ENCODE data around the gene SERPINB7.
A peak's percentile ranks its signal among the peaks of the same experiment; 100 is the strongest.
"Not testable (repeated sequence)": the region's sequence is repeated elsewhere in the genome, so short reads cannot be mapped to it uniquely, and the experiment has no call there.

Gene SERPINB7, protein sequence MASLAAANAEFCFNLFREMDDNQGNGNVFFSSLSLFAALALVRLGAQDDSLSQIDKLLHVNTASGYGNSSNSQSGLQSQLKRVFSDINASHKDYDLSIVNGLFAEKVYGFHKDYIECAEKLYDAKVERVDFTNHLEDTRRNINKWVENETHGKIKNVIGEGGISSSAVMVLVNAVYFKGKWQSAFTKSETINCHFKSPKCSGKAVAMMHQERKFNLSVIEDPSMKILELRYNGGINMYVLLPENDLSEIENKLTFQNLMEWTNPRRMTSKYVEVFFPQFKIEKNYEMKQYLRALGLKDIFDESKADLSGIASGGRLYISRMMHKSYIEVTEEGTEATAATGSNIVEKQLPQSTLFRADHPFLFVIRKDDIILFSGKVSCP

DNA sequence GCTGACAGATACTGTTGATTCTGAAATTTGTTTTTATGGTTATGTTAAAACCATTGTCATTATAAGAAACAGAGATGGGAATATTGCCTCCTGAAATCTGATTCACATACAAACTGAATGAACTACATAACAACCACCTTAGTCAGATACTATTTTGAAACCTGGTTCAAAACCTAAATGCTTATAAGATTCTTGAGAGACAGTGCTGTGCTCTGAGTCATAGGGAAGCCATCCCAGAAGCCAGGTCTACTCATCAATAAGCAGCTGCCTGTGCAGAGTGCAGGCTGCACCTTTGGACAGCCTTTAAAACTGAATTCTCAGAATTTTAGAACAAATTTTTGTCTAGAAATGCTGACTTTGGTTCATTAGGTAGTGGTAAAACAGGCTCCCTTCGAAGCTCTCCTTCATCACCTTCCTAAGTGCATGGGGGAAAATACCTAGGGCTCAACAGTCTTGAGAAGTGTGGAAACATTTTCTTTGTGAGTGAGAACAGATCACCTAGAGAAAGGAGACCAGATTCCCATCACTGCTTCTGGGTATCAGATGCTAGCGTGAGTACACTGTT is at the start of gene SERPINB7:
Gene SERPINB7, plus strand, starts transcription at position 253 of the 565 bp plus-strand sequence. CDS start 6,955 bp downstream, outside the sequence.
- DNase-seq = no peak

DNA sequence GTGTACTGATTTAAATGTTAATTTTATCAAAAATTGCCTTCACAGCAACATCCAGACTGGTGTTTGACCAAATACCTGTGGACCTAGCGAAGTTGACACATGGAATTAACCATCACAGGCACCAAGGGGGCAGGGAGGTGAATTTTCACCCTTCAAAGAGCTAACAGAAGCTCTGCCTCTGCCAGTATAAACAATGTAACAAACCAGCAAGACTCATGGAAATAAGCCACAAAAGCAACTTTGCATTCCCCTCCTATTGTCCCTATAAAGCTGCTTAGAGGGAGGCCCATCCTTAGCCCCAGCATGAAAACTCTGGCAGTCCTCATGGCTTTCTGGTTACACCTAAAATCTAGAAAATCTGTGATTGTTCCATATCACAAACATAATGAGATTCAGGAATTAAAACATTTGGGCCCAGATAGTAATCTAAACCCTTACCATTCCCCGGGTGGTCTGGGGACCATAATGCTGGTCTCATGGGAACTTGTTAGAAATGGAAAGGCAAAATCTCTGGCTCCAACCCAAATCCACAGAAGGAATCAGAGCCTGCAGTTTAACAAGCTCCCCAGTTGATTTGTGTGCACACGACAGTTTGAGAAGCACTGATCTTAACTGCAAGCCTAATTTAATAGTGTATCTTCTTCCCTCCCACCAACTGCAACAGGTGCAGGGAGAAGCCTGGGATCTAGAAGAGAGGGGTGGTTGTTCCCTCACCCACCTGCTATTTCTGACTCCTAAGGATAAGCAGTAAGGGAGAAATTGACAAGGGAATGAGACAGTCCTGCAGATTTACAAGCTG is 49.3 kb upstream of the SERPINB7 start:
- DNase-seq = no peak

DNA sequence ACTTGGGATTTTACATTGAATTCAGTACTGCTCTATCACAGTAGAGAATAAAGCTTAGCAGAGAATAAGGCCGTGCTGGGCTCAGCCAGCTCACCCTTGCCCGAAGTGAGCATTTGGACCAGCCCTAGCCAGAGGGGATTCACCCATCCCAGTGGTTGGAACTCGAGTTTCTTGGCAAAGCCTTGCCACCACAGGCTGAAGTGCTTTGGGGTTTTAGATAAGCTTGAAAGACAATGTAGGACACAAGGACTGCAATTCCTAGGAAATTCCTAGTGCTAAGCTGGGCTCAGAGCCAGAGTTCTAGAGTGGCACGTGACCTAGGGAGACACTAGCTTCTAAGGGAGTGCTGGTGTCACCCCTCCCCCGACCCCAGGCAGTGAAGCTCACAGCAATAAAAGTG is 44.4 kb upstream of the SERPINB7 start:
- no peak for DNase-seq

DNA sequence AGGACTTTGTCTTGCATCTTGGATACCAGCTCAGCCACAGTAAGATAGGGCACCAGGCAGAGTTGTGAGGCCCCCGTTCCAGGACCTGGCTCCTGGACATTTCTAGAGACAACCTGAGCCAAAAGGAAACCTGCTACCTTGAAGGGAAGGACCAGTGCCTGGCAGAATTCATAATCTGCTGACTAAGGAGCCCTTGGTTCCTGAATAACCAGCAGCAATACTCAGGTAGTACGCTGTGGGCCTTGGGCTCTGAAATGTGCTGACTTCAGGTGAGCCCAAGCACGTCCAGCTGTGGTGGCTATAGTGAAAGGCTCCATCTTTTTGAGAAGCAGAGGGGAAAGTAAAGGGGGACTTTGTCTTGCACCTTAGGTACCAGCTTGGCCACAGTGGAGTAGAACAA is 44.0 kb upstream of the SERPINB7 start:
- DNase-seq = no peak

DNA sequence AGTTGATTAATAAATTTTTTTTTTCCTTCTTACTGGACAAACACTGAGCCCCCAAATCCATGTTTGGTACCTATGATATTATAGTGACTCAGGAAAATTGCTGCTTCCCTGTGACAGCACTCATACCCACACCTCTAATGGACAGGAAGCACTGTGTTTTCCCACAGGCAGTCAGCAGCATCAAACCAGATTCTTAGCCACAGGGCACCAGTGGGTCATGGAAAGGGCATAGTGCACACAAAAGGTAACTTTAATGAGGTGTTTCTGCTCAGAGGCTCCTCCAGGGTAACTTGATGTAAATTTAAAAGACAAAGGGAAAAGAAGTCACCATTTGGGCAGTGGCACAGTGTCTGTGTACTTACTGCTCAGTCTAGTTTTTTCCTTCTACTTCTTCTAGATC is 38.3 kb upstream of the SERPINB7 start:
- no peak for DNase-seq

DNA sequence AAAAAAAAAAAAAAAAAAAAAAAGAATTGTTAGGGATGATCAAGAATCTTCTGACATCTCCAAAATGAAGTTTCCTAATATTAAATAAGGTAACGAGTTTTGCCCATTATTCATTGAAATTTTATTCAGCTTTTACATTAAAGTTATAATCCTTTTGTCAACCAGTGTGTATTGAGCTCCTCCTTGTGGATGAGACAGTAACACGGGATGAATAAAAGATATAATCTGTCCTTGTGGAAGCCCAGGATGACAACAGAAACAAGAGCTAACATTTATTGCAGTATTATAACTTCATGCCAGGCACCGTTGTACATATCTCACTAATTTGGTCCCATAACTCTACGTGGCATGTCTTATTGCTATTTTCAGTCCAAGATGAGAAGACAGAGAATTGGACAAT is 33.4 kb upstream of the SERPINB7 start:
- DNase-seq = no peak

DNA sequence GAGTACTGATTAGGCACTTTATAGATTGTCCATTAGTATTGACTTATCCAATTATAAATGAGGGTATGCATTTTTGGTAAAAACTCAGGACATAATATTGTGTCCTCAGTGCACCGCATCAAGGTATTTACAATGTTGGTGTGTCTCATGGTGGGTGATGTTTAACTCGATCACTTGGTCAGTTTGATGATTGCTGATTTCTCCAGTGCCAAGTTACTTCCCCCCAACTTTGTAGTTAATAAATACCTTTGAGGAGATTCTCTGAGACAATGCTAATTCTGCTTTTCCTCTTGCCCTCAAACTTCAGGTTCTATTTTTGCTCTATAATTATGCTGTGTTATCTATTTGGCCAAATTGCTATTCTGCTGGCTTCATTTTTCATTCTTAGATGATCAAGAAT is 28.2 kb upstream of the SERPINB7 start:
- no peak for DNase-seq

DNA sequence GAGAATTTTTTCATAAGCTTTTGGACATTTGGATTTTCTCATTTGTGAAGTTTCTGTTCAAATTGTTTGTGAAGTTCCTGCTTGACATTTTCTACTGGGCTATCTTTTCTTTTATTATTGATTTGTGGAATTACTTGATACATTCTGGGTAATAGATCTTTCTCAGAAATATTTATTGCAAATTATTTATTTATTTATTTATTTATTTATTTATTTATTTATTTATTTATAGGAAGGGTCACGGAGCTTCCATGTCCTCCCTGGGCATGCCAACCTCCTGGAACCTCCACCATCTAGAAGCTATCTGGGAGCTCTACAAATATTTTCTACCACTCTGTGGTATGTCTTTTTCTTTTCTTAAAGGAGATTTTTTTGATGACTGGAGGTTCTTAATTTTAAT is 25.7 kb upstream of the SERPINB7 start:
- no peak for DNase-seq

DNA sequence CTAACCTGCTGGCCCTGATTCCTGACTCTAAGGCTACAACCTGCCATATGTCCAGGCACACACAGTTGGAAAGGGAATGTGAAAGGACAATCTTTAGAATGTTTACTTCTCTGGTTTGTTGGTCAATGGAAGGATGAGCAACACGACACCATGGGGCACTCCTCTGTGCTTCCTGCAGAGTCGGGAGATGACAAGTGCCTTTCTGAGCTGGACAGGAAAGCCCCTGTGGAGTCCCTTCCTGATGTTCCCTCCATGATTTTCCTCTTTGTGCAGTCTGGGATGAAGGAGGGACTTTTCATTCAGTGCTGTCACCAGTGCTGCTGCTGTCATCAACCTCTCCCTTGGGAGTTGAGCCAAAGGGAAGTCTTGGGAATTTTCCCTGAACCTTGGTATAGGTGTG is 22.6 kb upstream of the SERPINB7 start:
- no peak for DNase-seq

DNA sequence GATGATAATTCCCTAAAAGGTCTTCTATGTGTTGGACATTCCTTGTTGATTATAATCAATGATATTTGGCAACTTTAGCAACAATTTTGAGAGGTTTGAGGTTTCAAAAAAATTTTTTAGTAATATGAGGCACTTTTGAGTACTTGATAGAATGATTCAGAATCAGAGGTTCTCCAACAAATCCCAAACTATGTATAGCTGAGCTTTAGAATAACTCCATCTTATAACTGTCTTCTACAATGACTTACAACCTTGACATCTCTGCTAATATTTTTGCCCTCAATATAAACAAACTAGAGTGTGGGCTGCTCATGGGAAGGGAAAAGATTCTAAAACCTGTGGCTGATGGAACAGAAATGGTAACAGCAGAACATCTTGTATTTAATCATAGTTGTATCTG is 21.5 kb upstream of the SERPINB7 start:
- DNase-seq = no peak

DNA sequence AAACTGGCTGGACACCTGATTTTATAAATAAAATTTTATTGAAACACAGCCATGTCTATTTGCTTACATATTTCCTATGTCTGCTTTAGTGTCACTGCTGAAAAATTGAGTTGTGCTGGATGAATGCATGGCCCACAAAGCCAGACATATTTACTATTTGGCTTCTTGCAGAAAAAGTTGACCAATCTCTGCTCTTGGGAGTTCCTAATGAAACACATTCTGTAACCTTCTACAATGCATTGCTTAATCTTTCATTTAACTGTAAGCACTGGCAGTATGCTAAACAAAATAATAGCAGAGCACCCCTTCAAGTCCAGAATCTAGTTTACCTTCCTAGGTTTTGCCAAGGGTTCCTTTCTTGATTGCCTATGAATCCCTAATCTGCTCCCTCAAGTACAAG is 17.7 kb upstream of the SERPINB7 start:
- DNase-seq = no peak

DNA sequence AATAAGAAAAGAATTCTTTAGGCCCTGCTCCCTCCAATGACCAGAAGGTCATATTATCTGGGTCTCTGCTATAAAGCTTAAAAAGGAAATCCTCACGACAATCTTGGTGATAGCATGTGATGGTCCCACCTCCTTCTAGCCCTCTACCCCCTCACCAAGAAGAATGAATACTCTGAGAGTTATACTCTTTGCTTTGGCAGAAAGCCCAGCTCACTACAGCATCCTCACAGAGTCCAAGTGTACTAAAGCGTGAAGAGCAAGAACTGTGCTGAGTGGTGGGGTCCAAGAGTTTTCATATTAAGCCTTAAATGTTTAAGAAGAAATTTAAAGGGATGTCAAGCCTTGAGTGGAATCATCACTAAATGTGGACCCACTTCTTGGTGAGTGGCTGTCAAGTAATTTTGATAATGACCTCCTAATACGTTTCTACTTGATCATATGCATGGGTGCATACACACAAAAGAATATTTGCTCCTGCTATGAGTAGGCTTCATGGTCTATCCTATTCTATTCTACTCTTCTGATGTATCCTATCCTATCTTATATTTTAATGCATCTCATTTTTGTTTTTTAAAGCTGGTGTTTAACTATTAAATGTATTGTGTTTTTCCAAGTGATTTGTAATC is 16.5 kb upstream of the SERPINB7 start:
- DNase-seq = no peak

DNA sequence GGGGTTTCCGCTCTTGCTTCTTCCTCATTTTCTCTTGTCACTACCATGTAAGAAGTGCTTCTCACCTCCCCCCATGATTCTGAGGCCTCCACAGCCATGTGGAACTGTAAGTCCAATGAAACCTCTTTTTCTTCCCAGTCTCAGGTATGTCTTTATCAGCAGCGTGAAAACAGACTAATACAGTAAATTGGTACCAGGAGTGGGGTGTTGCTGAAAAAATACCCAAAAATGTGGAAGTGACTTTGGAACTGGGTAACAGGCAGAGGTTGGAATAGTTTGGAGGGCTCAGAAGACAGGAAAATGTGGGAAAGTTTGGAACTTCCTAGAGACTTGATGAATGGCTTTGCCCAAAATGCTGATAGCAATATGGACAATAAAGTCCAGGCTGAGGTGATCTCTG is 15.4 kb upstream of the SERPINB7 start:
- not testable (repeated sequence) for DNase-seq

DNA sequence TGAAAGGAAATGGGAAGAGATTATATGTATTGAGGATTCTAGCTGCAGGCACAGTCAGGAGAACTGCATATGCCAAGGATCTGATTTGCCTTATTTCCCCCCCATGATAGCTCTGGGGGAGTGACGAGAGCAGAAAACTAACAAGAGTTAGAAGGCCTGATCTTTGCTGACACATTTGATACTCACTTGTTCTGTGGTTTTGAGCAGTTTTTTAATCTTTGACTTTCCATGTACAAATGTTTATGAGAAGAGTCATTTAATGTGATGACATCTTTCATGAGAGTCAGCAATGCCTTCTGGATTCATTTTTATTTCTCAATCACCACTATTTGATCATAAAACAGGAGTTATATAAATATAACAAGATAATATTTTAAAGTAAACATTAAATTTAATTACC is 12.7 kb upstream of the SERPINB7 start:
- DNase-seq = no peak

DNA sequence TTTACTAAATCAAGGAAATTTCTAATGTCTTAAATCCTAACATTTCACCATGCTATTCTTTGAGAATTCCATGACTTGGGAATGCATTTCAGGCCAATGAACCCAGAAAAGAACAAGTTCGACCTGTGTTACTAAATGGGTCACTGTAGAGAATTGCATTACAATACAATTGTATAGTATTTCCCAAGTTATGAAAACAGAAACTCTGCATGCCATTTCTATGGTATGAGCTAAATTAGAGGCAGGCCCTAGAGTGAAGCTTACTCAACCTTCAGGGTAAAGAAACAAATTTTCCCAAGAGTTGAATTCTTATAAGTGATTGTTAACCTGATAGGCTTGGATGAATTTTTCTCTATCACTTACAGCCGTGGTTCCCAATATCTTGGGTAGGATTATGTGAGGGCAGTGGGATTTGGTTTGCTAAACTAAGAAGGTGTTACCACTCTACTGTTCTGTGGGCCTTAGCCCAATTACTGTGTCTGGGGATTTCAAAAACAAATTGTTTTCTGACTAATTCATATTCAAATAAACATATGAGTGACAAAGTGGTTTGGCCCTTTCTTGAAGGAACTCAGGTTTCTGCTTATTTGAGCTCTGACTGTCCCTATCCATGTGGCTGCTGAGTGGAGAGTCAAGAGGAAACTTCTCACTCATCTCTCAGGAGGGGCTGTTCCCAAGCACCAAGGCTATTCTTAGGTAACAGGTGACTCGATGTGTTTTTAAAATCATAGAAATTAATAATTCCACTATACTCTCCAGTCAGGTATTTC is 11.2 kb upstream of the SERPINB7 start:
- no peak for DNase-seq

DNA sequence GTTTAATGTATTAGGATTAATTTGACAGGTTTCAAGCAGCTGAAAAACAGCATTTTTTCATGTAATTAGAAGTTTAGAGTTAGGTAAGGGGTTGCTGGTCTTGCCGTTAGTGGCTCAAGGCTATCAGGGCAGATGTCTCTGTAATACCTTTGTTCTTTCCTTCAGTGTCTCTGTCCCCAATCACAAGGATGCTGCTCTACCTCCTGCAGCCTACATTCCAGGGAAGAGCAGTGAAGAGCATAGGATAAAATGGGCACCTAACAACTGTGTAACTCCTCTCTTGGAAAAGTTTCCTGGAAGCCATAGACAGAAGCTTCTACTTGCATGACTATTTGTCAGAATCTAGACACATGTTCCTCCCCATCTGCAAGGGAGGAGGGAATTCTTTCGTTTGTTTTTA is 9.4 kb upstream of the SERPINB7 start:
- no peak for DNase-seq

DNA sequence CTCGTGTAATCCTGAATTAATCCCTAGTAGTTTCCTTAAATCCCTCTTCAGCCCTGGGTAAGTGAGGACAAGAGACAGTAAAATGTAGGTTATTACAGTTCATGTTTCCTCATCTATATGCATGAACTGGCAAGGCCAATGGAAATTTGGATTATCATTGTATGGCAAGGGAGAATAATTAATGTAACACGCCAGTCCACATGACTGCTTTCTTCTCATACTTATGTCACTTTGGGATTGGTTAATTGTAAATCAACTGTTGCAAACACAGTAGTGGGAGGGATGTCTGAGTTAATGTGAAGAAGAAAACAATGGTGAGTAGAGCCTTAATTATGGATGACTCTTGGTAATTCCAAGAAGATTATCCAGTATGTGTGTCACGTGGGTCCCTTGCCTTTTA is 1.7 kb upstream of the SERPINB7 start:
- DNase-seq = no peak

DNA sequence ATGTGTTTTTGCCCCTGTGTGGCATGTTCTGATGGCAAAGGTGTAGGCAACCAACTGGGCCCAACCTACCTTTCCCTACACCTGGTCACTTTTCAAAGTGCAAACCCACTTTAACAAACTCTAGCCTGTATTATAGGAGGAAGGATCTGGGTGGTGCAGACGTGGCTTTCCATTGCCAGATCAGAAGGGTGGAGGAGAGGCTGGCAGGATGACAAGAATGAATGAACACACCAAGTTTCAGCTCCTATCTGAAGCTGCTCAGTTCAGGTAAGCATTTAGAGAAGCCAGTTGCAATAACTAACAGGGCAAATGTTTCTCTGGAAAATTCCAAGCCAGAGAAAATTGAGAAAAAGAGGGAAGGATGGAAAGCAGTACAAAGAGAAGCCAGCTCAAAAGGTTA is 707 bp upstream of the SERPINB7 start:
- DNase-seq = no peak

DNA sequence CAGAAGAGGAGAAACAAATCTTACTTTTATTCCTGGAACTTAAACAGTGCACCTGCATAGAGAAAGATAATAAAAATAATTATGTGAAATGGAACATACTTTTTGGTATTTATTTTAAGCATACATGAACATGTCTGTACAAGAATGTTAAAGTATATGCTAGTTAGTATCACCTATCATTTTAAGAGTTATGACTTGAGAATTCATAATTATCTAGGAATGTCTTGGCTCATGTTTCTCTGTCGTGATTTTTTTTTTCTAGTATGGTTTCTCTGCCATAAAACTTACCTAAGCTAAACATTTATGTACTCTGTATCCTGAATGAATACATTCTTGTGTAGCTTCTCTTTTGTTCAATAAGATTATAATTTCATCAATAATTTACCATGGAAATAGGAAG is 4.2 kb downstream of the SERPINB7 start:
- no peak for DNase-seq

DNA sequence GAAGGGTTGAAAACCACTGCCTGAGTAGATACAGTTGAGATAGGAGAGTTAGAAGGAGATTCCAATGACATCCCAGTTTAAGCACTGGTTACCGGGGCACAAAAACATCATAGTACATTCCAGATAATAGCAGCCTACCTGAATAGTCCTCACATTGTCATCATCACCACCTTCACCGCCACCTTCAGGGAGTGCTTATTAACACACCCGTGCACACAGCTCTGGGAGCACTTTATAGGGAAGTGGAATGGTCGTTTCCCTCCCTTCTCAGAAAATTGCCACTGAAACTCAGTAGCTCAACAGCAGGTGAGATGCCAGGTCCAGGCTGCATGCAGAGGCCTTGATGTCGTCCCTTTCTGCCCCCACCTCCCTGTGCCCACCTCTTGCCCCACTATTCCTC is 8.2 kb downstream of the SERPINB7 start:
- DNase-seq = peak; percentile 2

DNA sequence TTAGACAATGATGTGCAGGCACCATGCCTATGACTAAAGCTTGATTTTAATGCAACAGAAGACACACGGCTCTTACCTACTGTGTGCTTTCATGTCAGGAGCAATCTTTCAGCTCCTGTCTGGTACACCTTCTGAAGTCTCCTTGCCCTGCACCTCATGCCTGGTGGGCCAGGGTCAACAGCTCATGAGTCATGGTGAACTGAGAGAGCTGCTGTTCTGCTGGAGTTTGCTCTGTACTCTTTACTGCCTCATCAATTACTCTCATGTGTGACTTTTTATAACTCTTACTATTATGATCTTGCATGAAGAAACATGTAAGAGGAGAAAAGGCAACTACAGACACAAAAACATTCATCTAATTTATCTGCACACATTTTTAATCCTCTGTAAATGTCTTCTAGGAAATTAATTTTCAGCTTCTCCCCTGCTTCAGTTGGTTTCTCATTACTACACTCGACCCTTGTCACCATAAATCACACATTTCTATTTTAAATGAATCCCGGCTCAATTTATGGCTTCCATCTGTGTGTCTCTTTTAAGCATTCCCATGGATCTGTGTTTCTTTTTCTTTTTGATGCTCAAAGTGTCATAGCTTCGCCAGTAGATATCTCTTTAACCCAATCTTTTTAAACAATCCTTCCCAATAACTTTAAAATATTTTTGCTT is 9.7 kb downstream of the SERPINB7 start:
- DNase-seq = no peak

DNA sequence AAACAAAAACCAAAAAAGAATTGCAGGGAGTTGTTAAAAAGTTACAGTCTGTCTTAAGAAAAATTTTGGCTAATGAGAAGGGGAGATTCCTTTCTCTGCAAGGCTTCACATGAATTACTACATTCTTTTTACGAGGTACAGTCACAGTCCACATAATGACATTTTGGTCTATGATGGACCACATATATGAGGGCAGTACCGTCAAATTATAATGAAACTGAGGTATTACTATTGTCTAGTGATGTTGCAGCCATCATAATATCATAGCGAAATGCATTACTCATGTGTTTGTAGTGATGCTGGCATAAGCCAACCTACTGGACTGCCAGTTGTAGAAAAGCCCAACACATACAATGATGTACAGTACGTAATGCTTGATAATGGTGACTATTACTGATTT is 12.5 kb downstream of the SERPINB7 start:
- no peak for DNase-seq

Measured in activated CD4-positive, alpha-beta T cell treated with anti-CD3 and anti-CD28 coated beads, Interleukin-10, Interleukin-2, amounts not matched to agents 100 ng/mL and 50 ng/mL, durations not matched to agents 16 hours and 8 hours (primary cell).